ENCODE results near the gene AHDC1. TPM values are rescaled to one million over a fixed set of nuclear protein-coding genes. Genes with fewer than 3 reads are reported as not detected.
A peak's percentile ranks its signal among the peaks of the same experiment; 100 is the strongest.

AHDC1 gene
- total and polyA plus RNA-seq, 8 donors = 10.4 to 27.5 (median 14.9) TPM

DNA sequence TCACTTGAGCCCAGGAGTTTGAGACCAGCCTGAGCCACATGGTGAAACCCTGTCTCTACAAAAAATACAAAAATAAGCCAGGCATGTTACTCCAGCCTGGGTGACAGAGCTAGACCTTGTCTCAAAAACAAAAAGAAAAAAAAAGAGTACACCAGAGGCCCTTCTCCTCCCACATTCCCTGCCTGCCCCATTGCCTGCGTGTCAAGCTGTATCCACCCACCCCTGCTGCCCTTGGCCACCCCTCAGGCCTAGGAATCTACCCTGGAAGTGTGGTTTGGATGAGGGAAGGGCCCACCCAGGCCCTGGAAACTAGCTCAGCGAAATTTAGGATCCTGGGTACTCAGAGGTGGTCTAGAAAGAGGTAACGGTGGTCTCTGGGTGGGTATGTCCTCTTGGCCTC lies 88.3 kb downstream of the AHDC1 start:
- no peak for TF ChIP-seq CTCF (IDR thresholded peaks at IDR 0.05)
- FAIRE-seq (no peak), ATAC-seq (no peak), DNase-seq (no peak)
- Histone ChIP-seq H3K27ac (no peak overlapping the region), H3K4me3 (no peak overlapping the region), H3K9me3 (no peaks in the 10 kb centered on the region), H3K36me3 (no peaks in the 10 kb centered on the region), H3K27me3 (no peaks in the 10 kb centered on the region), H3K4me1 (no peaks in the 10 kb centered on the region)
- intact Hi-C loops (cut with DNase I) = no loop called here
- 74 to 83% methylated on average over 3 of the region's 3 CpGs for WGBS, 2 donors

DNA sequence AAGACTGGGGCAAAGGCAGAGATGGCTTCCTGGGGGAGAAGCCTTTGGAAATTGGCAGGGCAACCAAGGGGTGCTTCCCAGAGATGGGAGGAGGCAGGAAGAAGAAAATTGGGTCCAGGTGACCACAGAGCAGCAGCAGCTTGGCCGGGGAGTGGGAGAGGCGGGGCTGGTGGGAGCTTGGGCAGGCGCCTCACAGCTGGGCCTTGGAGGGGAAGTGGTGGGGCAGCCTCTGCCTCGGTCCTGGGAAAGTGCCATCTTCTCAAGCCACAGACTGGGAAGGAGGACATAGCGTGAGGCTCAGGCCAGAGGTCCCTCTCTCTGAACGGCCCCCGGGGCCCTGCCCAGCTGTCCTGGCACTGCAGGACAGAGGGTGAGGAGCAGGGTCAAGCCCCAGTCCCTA lies 90.0 kb downstream of the AHDC1 start:
- no peaks in the 10 kb centered on the region for H3K9me3 ChIP-seq
- intact Hi-C loops (cut with DNase I) = no loop called here
- H3K36me3 ChIP-seq = no peaks in the 10 kb centered on the region
- H3K27me3 ChIP-seq = no peaks in the 10 kb centered on the region
- no peak for FAIRE-seq
- no peak for TF ChIP-seq CTCF (IDR thresholded peaks at IDR 0.05)
- DNase-seq = no peak
- ATAC-seq = peak in 3 of 4 donors; percentile 16 to 72 (median 41)
- H3K27ac ChIP-seq = no peak overlapping the region
- WGBS, 2 donors = 53 to 73% methylated on average over 4 to 7 of the region's 7 CpGs
- no peak overlapping the region for H3K4me3 ChIP-seq
- H3K4me1 ChIP-seq = no peaks in the 10 kb centered on the region

DNA sequence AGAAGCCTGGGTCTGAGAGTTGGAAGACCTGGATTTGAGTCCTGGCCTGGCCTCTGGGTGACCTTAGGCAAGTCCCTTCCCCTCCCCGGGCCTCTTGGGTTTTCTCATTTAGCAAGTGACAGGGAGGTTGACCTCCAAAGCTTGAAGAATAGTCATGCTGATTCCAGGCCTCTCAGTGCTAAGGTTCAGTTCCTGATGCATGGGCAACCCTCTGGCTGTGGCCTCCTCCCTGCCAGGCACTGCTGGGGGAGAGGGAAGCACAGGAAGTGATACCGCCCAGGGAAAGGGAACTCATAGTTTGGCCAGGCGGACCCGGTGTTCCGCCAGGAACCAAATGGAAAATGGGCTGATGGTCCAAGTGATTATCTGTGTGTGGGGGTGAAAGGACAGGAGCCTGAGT lies 90.4 kb downstream of the AHDC1 start:
- Histone ChIP-seq H3K36me3 (no peaks in the 10 kb centered on the region), H3K9me3 (no peaks in the 10 kb centered on the region), H3K4me1 (no peaks in the 10 kb centered on the region), H3K4me3 (no peak overlapping the region), H3K27me3 (no peaks in the 10 kb centered on the region), H3K27ac (no peak overlapping the region)
- FAIRE-seq = no peak
- intact Hi-C loops (cut with DNase I) = no loop called here
- DNase-seq = no peak
- no peak for TF ChIP-seq CTCF (IDR thresholded peaks at IDR 0.05)
- peak in 1 of 4 donors; percentile 38 for ATAC-seq
- WGBS, 2 donors = 76 to 89% methylated on average over 5 of the region's 5 CpGs

- H3K27me3 ChIP-seq = no peaks in the 10 kb centered on the region
- 82% methylated on average over 9 of the region's 9 CpGs for WGBS, 2 donors
- intact Hi-C loops (cut with DNase I) = no loop called here
- TF ChIP-seq CTCF (IDR thresholded peaks at IDR 0.05) = no peak
- no peaks in the 10 kb centered on the region for H3K9me3 ChIP-seq
- H3K4me3 ChIP-seq = no peak overlapping the region
- DNase-seq = peak in 1 of 6 donors; percentile 16
- no peaks in the 10 kb centered on the region for H3K36me3 ChIP-seq
- ATAC-seq = no peak
- no peaks in the 10 kb centered on the region for H3K4me1 ChIP-seq
- FAIRE-seq = no peak
- H3K27ac ChIP-seq = no peak overlapping the region
These were observed 94.5 kb downstream of the AHDC1 start for GRCh38 chr1:27509127-27510080.

Measured in pancreas (tissue), 10 donors.